HepG2 (cell line): ENCODE data around the gene SLC29A2. TPM values are rescaled to one million over a fixed set of nuclear protein-coding genes. Genes with fewer than 3 reads are reported as not detected.

Source experiments
- GPN1 ChIP-seq: sonication (generic); formaldehyde crosslinking; IDR thresholded peaks from 2 replicates; pipeline ENCODE4 v1.5.1; 2020; ENCODE audit warnings: missing genetic modification reagents, borderline replicate concordance
- TAF15 ChIP-seq: fragments of 200-400 bp; formaldehyde crosslinking; IDR thresholded peaks from one replicate; pipeline ENCODE4 v1.6.1; 2018; ENCODE audit warnings: mild to moderate bottlenecking, low read depth, low read length; ENCODE audit not compliant: poor library complexity, severe bottlenecking
- ZNF460 ChIP-seq: sonication (generic); formaldehyde crosslinking; IDR thresholded peaks from 2 replicates; pipeline ENCODE4 v1.5.1; 2020; ENCODE audit warnings: missing genetic modification reagents, mild to moderate bottlenecking, borderline replicate concordance
- ZNF567 ChIP-seq: sonication (generic); formaldehyde crosslinking; IDR thresholded peaks from 2 replicates; pipeline ENCODE4 v1.8.1; 2023; ENCODE audit warnings: mild to moderate bottlenecking, missing genetic modification reagents, borderline replicate concordance
- polyA plus RNA-seq, 8 experiments: library from polyadenylated mRNA; depleted of rRNA in 3 of 8; stranded (reverse) in 7 of 8; unstranded in 1 of 8; fragments of >200 nt; fragmentation: Illumina TruSeq in 4 of 8; extraction: Trizol in 4 of 8; gene quantifications; 2 replicates each; pipeline versions ENCODE4 v1.2.1 to v1.2.3, GENCODE V29; 2011 to 2016; ENCODE audit warnings: low read depth in 4 of 8, missing spikeins in 1 of 8, mixed read lengths in 1 of 8; ENCODE audit not compliant: insufficient read depth in 1 of 8
- total RNA-seq, 5 experiments: library from RNA; depleted of rRNA; stranded (reverse); fragments of >200 nt; fragmentation: Illumina TruSeq; extraction: Trizol; gene quantifications; 2 replicates each; pipeline ENCODE4 v1.2.3, GENCODE V29; 2016; ENCODE audit warnings: low read depth in 1 of 5
- TF ChIP-seq, protein P1 (sequence below): sonication (generic); formaldehyde crosslinking; IDR thresholded peaks from 2 replicates; pipeline ENCODE4 v1.4.0; 2020; ENCODE audit warnings: missing genetic modification reagents
- TF ChIP-seq, protein P2 (sequence below): sonication (generic); formaldehyde crosslinking; IDR thresholded peaks from one replicate; pipeline ENCODE4 v1.5.1; 2020; ENCODE audit warnings: mild to moderate bottlenecking, missing genetic modification reagents; ENCODE audit errors: not compliant biosample characterization
- TF ChIP-seq, protein P3 (sequence below): sonication (generic); formaldehyde crosslinking; conservative IDR thresholded peaks from 2 replicates; pipeline ENCODE4 v1.8.0; 2022; ENCODE audit warnings: missing genetic modification reagents
- TF ChIP-seq, protein P4 (sequence below): sonication (generic); formaldehyde crosslinking; IDR thresholded peaks from 2 replicates; pipeline ENCODE4 v1.8.0; 2022; ENCODE audit warnings: missing genetic modification reagents, low read depth, mild to moderate bottlenecking, borderline replicate concordance
- TF ChIP-seq, protein P5 (sequence below): fragments of 450-650 bp; IDR thresholded peaks from 2 replicates; pipeline ENCODE4 v1.6.1; 2016

Gene SLC29A2
- total and polyA plus RNA-seq, 2 of the 13 experiments (the other 11 are each of a cell fraction or from before 2014, with no cell fraction given): 0.63 to 0.66 TPM

DNA sequence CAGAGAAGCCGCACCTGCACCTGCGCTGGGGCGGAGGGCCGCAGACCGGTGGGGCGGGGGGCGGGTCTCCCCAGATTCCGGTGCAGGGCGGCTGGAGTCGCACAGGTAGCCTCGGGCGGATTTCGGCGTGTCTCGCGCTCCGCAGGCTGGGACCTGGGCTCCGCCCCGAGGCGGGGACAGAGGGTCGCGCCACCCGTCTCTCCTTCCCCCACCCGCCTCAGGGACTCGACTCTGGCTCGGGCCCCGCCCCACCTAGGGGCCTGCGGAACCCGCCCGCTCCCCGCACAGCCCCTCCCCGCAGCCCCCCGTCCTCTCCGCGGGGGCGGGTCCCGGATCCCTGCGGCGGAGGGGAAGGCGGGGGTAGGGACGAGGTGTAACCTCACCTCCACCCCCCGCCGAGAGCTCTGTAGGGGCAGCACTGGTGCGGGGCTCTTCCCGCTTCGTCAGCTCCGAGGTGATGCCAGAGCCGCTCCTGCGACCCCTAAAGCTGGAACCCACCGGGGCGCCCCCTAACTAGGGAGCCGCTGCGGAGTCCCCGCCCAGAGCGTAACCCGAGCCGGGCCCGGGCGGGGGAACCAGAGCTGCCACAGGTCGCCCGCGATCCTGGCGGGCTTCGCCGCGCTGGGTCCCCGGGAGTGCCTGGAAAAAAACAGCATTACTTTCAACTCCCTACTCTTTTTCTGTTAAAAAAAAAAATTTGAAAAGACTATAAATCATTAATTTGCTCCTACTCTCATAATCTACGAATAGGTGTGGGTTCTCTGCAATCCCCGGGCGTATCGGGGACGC, at the start of gene SLC29A2 (continued):
- TF ChIP-seq GPN1 (CRISPR knock-in tag): no peak
- TF ChIP-seq ZNF460 (CRISPR knock-in tag): no peak
- TF ChIP-seq, protein P1, sequence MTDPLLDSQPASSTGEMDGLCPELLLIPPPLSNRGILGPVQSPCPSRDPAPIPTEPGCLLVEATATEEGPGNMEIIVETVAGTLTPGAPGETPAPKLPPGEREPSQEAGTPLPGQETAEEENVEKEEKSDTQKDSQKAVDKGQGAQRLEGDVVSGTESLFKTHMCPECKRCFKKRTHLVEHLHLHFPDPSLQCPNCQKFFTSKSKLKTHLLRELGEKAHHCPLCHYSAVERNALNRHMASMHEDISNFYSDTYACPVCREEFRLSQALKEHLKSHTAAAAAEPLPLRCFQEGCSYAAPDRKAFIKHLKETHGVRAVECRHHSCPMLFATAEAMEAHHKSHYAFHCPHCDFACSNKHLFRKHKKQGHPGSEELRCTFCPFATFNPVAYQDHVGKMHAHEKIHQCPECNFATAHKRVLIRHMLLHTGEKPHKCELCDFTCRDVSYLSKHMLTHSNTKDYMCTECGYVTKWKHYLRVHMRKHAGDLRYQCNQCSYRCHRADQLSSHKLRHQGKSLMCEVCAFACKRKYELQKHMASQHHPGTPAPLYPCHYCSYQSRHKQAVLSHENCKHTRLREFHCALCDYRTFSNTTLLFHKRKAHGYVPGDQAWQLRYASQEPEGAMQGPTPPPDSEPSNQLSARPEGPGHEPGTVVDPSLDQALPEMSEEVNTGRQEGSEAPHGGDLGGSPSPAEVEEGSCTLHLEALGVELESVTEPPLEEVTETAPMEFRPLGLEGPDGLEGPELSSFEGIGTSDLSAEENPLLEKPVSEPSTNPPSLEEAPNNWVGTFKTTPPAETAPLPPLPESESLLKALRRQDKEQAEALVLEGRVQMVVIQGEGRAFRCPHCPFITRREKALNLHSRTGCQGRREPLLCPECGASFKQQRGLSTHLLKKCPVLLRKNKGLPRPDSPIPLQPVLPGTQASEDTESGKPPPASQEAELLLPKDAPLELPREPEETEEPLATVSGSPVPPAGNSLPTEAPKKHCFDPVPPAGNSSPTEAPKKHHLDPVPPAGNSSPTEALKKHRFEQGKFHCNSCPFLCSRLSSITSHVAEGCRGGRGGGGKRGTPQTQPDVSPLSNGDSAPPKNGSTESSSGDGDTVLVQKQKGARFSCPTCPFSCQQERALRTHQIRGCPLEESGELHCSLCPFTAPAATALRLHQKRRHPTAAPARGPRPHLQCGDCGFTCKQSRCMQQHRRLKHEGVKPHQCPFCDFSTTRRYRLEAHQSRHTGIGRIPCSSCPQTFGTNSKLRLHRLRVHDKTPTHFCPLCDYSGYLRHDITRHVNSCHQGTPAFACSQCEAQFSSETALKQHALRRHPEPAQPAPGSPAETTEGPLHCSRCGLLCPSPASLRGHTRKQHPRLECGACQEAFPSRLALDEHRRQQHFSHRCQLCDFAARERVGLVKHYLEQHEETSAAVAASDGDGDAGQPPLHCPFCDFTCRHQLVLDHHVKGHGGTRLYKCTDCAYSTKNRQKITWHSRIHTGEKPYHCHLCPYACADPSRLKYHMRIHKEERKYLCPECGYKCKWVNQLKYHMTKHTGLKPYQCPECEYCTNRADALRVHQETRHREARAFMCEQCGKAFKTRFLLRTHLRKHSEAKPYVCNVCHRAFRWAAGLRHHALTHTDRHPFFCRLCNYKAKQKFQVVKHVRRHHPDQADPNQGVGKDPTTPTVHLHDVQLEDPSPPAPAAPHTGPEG (CRISPR knock-in tag): no peak
- TF ChIP-seq, protein P2, sequence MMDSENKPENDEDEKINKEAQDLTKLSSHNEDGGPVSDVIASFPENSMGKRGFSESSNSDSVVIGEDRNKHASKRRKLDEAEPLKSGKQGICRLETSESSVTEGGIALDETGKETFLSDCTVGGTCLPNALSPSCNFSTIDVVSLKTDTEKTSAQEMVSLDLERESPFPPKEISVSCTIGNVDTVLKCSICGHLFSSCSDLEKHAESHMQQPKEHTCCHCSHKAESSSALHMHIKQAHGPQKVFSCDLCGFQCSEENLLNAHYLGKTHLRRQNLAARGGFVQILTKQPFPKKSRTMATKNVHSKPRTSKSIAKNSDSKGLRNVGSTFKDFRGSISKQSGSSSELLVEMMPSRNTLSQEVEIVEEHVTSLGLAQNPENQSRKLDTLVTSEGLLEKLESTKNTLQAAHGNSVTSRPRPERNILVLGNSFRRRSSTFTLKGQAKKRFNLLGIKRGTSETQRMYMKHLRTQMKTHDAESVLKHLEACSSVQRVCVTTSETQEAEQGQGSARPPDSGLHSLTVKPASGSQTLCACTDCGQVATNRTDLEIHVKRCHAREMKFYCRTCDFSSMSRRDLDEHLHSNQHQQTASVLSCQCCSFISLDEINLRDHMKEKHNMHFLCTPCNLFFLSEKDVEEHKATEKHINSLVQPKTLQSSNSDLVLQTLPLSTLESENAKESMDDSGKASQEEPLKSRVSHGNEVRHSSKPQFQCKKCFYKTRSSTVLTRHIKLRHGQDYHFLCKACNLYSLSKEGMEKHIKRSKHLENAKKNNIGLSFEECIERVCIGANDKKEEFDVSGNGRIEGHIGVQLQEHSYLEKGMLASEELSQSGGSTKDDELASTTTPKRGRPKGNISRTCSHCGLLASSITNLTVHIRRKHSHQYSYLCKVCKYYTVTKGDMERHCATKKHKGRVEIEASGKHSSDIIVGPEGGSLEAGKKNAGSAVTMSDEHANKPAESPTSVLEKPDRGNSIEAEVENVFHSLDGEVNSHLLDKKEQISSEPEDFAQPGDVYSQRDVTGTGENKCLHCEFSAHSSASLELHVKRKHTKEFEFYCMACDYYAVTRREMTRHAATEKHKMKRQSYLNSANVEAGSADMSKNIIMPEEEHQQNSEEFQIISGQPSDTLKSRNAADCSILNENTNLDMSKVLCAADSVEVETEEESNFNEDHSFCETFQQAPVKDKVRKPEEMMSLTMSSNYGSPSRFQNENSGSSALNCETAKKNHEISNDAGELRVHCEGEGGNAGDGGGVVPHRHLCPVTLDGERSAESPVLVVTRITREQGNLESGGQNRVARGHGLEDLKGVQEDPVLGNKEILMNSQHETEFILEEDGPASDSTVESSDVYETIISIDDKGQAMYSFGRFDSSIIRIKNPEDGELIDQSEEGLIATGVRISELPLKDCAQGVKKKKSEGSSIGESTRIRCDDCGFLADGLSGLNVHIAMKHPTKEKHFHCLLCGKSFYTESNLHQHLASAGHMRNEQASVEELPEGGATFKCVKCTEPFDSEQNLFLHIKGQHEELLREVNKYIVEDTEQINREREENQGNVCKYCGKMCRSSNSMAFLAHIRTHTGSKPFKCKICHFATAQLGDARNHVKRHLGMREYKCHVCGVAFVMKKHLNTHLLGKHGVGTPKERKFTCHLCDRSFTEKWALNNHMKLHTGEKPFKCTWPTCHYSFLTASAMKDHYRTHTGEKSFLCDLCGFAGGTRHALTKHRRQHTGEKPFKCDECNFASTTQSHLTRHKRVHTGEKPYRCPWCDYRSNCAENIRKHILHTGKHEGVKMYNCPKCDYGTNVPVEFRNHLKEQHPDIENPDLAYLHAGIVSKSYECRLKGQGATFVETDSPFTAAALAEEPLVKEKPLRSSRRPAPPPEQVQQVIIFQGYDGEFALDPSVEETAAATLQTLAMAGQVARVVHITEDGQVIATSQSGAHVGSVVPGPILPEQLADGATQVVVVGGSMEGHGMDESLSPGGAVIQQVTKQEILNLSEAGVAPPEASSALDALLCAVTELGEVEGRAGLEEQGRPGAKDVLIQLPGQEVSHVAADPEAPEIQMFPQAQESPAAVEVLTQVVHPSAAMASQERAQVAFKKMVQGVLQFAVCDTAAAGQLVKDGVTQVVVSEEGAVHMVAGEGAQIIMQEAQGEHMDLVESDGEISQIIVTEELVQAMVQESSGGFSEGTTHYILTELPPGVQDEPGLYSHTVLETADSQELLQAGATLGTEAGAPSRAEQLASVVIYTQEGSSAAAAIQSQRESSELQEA (CRISPR knock-in tag): no peak
- TF ChIP-seq, protein P3, sequence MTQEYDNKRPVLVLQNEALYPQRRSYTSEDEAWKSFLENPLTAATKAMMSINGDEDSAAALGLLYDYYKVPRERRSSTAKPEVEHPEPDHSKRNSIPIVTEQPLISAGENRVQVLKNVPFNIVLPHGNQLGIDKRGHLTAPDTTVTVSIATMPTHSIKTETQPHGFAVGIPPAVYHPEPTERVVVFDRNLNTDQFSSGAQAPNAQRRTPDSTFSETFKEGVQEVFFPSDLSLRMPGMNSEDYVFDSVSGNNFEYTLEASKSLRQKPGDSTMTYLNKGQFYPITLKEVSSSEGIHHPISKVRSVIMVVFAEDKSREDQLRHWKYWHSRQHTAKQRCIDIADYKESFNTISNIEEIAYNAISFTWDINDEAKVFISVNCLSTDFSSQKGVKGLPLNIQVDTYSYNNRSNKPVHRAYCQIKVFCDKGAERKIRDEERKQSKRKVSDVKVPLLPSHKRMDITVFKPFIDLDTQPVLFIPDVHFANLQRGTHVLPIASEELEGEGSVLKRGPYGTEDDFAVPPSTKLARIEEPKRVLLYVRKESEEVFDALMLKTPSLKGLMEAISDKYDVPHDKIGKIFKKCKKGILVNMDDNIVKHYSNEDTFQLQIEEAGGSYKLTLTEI (CRISPR knock-in tag): no peak
- TF ChIP-seq, protein P4, sequence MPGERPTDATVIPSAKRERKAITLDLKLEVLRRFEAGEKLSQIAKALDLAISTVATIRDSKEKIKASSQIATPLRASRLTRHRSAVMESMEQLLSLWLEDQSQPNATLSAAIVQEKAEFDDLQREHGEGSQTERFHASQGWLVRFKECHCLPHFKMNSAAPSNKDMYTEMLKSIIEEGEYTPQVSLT (CRISPR knock-in tag): no peak
- TF ChIP-seq TAF15: no peak
- no peak for TF ChIP-seq ZNF567 (CRISPR knock-in tag)
- TF ChIP-seq, protein P5, sequence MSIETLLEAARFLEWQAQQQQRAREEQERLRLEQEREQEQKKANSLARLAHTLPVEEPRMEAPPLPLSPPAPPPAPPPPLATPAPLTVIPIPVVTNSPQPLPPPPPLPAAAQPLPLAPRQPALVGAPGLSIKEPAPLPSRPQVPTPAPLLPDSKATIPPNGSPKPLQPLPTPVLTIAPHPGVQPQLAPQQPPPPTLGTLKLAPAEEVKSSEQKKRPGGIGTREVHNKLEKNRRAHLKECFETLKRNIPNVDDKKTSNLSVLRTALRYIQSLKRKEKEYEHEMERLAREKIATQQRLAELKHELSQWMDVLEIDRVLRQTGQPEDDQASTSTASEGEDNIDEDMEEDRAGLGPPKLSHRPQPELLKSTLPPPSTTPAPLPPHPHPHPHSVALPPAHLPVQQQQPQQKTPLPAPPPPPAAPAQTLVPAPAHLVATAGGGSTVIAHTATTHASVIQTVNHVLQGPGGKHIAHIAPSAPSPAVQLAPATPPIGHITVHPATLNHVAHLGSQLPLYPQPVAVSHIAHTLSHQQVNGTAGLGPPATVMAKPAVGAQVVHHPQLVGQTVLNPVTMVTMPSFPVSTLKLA: no peak
